Stimulated activated CD4-positive, alpha-beta T cell treated with anti-CD3 and anti-CD28 coated beads, Interleukin-4, amount 100 ng/mL, for 4 hours (primary cell): ENCODE data around the gene TMEM184B.

Experiments used
- DNase-seq, 2 experiments: peaks; one replicate each; pipeline ENCODE4 v3.0.0-alpha.2; 2020

TMEM184B gene

DNA sequence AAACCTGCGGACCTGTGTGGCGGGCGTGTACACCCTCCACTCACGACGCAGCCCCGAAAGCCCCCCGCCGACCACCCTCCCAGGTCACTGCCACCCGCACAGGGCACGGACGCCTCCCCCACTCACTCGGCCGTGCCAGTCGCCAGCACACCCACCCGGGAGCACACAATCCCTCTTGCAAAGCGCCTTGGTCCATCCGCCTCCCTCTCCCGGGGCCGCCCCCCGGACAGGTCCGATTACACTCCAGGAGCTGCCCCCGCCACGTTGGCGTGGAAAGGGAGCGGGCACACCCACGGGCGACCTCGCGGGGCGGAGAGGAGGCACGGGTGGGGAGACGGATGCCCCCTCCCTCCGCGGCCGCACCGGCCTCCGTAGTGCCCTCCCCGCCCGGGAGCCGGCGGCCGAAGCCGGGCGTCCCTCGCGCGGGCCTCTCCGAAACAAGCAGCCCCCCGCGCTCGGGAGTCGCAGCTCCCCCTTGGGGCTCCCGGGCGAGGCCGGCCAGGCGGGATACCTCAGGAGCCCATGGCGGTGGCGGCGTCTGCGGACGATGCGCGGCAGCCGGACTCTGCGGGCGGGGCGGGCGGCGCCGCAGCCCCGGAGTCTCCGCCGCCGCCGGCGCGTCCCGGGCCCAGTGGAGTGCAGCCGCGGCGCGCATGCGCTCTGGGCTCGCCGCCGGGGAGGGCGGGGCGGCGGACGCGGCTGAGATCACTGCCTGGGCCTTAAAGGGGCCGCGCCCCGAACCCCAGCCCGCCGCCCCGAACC, at the start of gene TMEM184B:
TMEM184B (minus strand) TSS at position 638 of the 762 bp plus-strand sequence. CDS start 25,049 bp downstream, outside the sequence.
- DNase-seq: peak; percentile 75 to 81

DNA sequence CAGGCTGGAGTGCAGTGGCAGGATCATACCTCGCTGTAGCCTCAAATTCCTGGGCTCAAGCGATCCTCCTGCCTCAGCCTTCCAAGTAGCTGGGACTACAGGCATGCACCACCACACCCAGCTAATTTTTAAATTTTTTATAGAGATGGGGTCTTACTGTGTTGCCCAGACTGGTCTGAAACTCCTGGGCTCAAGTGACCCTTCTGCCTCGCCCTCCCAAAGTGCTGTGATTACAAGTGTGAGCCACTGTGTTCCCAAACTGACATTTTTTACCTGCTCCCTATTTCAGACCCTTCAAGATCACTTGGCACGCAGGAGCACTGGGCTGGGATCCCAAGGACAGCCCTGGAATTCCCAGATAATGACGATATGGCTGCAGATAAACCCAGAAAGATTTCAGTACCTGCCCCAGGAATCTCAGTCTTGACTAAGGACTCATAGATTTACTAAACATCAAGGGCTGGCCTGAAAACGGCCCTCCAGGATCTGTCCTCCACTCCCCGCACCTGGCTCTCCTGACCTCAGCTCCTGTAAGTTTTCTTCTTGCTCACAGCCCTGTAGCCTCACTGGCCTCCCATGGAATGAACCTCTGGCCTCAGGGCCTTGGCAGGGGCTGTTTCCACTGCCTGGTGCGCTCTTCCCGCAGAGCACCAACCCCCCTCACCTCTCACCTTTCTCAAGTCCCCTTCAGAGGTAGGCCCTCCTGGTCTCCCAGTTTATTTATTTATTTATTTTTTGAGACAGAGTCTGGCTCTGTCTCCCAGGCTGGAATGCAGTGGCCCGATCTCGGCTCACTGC, 48.0 kb upstream of the TMEM184B start:
- DNase-seq: no peak

DNA sequence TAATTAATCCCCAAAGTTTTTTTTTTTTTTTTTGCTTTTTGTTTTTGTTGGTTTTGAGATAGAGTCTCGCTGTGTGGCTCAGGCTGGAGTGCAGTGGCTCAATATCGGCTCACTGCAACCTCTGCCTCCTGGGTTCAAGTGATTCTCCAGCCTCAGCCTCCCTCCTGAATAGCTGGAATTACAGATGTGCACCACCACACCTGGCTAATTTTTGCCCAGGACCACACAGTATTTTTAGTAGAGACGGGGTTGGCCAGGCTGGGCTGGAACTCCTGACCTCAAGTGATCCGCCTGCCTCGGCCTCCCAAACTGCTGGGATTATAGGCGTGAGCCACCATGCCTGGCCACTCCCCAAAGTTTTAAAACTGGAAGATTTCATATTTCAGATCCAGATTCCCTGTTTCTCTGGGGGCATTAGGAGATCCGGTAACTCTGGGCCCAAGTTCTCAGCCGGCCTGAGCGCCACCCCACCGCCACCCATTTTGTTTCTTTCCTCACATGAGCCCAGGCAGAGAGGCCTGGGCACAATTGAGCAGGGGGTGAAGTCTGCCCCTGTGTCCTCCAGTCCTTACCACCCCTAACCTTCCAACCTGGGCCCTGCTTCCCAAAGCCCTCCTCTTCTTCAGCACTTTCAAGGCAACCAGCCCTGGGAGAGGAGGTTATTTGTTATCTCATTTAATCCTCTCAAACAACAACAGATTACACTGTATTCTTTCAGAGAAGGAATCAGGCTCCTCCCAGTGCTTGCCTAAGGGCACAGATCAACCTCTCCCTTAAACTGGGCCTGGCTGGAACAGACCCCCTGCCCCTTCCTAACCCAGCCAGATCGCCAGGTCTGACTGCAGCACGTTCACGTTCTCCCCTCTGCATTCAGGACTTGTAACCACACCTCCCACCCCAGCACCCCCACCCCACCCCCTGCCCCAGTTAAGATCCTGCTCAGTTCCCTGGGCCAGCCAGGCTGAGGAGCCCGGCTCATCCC, 46.3 kb upstream of the TMEM184B start:
- no peak for DNase-seq

GRCh38 chr22:38317995-38318715, 45.3 kb upstream of the TMEM184B start:
- no peak for DNase-seq

DNA sequence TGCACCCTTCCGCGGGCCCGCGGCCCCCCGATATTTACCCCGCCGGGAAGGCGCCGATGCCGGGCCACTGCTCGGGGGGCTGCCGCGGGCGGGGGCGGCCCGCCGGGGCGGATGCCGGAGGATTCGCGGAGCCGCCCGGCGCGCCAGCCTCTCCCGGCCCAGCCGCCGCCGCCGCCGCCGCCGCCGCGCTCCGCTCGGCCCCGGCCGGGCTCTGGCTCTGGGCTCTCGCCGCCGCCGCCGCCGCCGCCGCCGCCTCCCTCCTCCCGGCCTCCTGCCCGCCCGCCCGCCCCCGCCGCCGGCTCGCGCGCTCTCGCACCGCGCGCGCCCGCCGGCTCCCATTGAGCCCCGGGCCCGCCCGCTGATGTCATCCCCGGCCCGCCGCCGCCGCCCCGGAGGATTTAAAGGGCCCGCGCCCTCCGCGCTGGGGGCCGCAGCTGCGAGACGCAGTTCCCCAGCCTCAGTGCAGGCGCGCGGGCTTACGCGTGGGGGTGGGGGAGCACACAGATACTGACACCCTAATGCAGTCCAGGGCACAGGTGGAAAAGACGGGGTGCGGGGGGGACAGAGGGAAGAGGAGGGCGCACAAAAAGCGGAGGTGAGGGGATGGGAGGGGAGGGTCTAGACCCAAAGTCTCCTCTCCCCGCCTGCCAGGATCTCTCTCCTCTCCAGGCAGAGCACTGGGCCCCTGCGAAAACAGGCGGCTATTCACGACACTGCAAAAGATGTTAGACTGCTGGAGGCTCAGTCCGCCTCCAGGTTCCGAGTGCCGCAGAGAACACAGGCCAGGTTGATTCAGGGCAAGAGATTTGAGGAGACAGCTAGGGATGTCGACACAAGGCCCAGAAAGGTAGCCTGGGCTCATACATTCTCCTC, 44.5 kb upstream of the TMEM184B start, which contains the start of gene CSNK1E:
CSNK1E (minus strand) TSS at position 312 of the 873 bp plus-strand sequence. CDS start 3,276 bp downstream, outside the sequence.
- DNase-seq: peak; percentile 68 to 72

DNA sequence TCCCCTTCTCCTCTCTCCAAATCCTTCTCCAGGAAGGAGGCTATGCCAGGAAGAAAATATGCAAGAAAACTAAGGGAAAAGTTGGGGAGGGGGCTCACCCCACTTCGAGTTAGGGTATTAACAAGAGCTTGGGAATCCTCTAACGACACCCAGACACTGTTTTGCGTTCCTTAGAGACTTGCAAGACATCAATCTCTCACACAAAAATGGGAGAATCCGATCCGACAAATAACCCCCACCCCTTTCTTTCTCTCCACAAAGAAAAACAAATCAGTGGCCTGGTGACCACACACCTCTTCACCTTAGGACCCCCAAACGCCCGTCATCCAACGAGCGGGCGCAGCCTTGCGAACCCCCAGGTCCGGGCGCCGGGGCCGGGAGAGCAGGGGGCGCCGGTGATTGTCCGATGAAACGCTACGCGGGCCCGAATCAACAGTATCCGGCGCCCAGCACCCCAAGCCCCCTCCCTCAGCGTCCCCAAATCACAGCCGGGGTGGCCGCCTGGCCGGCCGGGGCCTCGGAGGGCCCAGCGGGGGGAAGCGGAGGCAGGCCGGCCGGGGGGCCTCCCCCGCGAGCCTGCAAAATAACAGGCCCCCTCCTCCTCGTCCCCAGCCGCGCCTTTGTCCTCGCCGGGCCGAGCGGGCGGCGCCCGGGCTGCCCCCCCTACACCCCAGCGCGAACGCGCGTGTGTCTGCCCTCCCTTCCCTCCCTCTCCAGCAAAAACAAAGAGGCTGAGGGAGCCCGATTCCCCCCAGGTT, 43.7 kb upstream of the TMEM184B start:
- DNase-seq: peak; percentile 39 to 41

DNA sequence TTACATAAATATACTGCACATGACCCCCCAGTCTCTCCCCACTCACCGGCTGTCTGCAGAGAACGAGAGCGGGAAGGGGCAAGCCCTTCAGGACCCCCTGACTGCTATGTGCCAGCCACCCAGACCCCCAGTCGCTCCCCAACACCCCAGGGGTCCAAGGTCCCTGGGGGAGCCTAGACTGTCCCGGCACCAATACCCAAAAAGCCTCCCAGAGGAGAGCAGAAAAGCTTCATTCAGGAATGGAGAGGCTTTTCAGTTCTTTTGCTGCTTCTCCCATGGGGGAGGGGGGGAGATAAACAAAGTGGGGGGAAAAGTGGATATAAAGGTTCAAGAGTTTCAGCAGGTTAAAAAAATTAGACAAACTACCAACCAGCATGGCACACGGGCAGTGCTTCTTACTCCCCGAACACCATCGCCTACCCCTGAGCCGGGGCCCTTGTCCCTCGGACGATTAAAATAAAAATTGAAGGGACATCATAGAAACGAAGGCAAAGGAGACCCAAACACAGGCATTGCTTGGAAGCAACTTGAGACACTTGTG, 43.1 kb upstream of the TMEM184B start:
- DNase-seq: no peak

GRCh38 chr22:38314933-38315822, 42.4 kb upstream of the TMEM184B start:
- no peak for DNase-seq

GRCh38 chr22:38314051-38314932, 41.5 kb upstream of the TMEM184B start:
- DNase-seq: no peak

DNA sequence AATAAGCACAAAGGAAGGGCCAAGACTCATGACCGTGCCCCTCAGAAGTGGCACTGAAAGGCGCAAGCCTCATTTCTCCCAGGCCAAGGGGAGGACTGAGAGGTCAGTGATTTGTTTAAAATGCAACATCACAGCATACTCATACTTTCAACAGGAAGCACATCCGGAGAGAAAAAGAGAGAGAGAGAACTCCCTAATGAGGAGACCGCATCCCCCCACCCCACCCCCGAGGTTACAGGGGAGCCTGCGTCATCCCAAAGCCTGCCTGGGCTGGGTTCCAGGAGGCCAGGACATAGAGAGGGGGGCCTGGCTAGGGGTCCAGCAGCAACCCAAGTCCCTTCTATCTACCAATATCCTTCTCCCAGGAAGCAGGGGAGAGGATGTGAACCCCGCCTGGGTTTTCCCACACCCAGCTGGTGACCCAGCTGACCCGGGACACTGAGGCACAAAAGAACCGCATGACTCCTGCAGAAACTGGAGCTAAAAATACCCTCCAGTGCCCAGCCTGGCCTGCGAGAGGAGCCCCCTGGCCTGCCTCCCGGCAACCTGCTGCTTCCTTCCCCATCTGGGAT, 40.7 kb upstream of the TMEM184B start:
- DNase-seq: no peak

DNA sequence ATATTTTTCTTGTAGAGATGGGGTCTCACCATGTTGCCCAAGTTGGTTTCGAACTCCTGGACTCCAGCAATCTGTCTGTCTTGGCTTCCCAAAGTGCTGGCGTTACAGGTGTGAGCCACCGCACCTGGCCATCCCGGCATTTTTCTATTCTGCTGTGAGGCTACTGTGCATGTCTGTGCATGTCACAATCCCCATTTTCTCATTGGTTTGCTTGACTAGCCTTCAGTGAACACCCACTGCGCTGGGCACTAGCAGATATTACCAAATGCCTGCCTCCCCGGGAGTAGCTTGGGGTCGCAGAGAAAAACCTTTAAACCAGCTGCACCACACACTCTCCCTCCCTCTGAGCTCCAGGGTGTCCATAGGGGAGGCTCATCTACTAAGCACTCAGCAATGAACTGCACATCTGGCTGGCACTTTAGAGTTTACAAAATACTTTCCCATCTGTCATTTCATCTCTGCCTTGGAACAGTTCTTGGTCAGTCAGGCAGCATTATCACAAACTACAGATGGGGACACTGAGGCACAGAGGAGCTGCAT, 39.5 kb upstream of the TMEM184B start:
- no peak for DNase-seq

DNA sequence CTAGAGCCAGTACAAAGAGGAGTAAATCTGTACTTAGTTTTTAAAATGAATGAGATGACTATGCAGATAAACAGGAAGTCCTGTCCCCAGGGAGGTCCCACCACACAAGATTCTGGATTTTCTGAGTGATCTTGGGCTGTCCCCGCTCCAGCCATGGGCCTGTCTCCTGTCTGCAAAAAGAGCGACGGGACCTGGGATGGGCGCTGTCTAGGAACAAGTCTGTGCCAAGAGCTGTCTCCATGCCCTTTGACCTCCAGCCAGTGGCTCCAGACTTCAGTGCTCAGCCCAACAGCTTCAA, 38.5 kb upstream of the TMEM184B start:
- DNase-seq: no peak

- no peak for DNase-seq
Observed at GRCh38 chr22:38310518-38311322, 37.9 kb upstream of the TMEM184B start.

GRCh38 chr22:38309614-38310517, 37.1 kb upstream of the TMEM184B start:
- no peak for DNase-seq

DNA sequence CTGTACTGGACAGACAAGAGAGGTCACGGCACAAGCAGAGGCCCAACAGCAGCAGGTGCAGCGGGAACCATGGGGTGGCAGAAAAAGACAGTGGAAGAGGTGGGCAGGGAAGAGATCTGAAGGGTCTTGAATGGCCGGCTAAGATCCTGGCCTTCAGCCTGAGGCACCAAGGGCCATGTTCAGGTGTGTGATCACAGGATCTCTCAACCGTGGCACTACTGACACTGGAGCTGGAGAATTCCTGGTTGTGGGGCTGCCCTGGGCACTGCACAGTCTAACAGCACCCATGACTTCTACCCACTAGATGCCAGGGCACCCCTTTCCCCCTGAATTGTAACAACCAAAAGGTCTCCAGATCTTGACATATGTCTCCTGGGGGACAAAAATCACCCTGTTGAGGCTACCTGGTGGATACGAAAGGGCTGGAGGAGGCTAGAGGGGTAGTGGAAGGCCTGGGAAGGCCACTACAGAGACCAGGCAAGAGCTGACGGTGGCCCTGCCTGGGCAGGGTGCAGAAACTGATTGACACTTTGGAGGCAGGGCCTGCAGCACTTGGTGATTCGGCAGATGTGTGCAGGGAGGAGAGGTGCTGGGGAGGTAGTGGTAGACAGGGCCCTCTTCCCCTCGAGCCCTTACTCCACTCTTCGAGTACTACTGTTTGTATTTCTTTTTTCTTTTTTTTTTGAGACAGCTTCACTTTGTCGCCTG, 36.1 kb upstream of the TMEM184B start:
- DNase-seq: no peak
